K562 (cell line): ENCODE measurements around the gene IL34. TPM values are rescaled to one million over a fixed set of nuclear protein-coding genes. Genes with fewer than 3 reads are reported as not detected.
A peak's percentile ranks its signal among the peaks of the same experiment; 100 is the strongest.

Experiments
- ATAC-seq: fragments of 200-7000 bp; cut with Tn5 transposase; 3 replicates; pipeline ENCODE4 v1.9.1; 2020; ENCODE audit warnings: moderate library complexity
- BruUV-seq: library from RNA; stranded (reverse); fragments of 400-500 nt; replicated peaks from 2 replicates; lab custom pipeline; 2021; lab: Mats Ljungman, UMichigan
- CTCF ChIA-PET: fragments of 300-600 bp; formaldehyde crosslinking; extraction: SDS; loops from one replicate; lab custom pipeline; 2021; ENCODE audit warnings: low intra/inter-chr PET ratio; lab: Yijun Ruan, JAX
- POLR2A ChIA-PET: fragments of 300-600, 350-650 bp; sonication (Branson Sonifier 250); formaldehyde crosslinking; extraction: SDS; loops from one replicate; lab custom pipeline; 2021; ENCODE audit warnings: antibody characterized with exemption, inconsistent platforms; lab: Yijun Ruan, JAX
- DNase-seq, 4 experiments: peaks; one replicate each; pipeline versions ENCODE4 v3.0.0 to v3.0.0-alpha.2; 2011 to 2018; ENCODE audit warnings: low spot score in 3 of 4, mixed read lengths in 3 of 4; ENCODE audit errors: extremely low read depth in 1 of 4
- FAIRE-seq: peaks from 2 replicates; lab custom pipeline; 2011; peaks lifted over from hg19 to GRCh38; lab: Jason Lieb, UNC
- H2AFZ ChIP-seq: 2 replicates; pipeline ENCODE4 v1.6.0; 2011; ENCODE audit warnings: low read depth, low read length, control low read depth, inconsistent platforms
- H3K27ac ChIP-seq: fragments of 200-600 bp; 3 replicates; pipeline ENCODE4 v1.8.0; 2011; ENCODE audit warnings: low read depth, mild to moderate bottlenecking, control low read depth, inconsistent platforms, low read length, moderate library complexity, mixed read lengths; ENCODE audit errors: extremely low read depth
- H3K27me3 ChIP-seq, 2 experiments: fragments of 300-600 bp in 1 of 2; 2 replicates in 1 of 2; 3 replicates in 1 of 2; pipeline versions ENCODE4 v1.6.0 to v1.8.0; 2011; ENCODE audit warnings: inconsistent platforms in 2 of 2, low read length in 2 of 2, mild to moderate bottlenecking in 1 of 2, mixed read lengths in 1 of 2, moderate library complexity in 1 of 2; ENCODE audit not compliant: control insufficient read depth in 2 of 2, insufficient read depth in 2 of 2
- H3K36me3 ChIP-seq: fragments of 300-600 bp; 3 replicates; pipeline ENCODE4 v1.8.0; 2011; ENCODE audit warnings: mild to moderate bottlenecking, low read length, inconsistent platforms; ENCODE audit not compliant: control insufficient read depth, insufficient read depth
- H3K4me1 ChIP-seq, 2 experiments: fragments of 200-600 bp in 1 of 2; replicated peaks in 1 of 2; 2 replicates in 1 of 2; 3 replicates in 1 of 2; pipeline versions ENCODE4 v1.5.1 to v1.8.0; 2011; ENCODE audit warnings: inconsistent platforms in 2 of 2, low read length in 2 of 2, mild to moderate bottlenecking in 1 of 2, mixed read lengths in 1 of 2, moderate library complexity in 1 of 2; ENCODE audit not compliant: control insufficient read depth in 2 of 2, insufficient read depth in 2 of 2
- H3K4me2 ChIP-seq: 2 replicates; pipeline ENCODE4 v1.6.1; 2011; ENCODE audit warnings: low read length, control low read depth, inconsistent platforms, mixed read lengths; ENCODE audit not compliant: insufficient read depth
- H3K4me3 ChIP-seq: fragments of 200-600 bp; sonication (generic), shearing (Covaris generic); 2 replicates; pipeline ENCODE4 v1.5.1; 2016; ENCODE audit warnings: control low read depth, inconsistent platforms
- H3K79me2 ChIP-seq: fragments of 200-600 bp; 3 replicates; pipeline ENCODE4 v1.8.0; 2011; ENCODE audit warnings: low read length, inconsistent platforms; ENCODE audit not compliant: control insufficient read depth, insufficient read depth
- H3K9ac ChIP-seq, 2 experiments: 2 replicates each; pipeline versions ENCODE4 v1.6.0 to v1.6.1; 2011; ENCODE audit warnings: low read depth in 2 of 2, low read length in 2 of 2, control low read depth in 1 of 2, inconsistent platforms in 1 of 2, mild to moderate bottlenecking in 1 of 2, mixed read lengths in 1 of 2; ENCODE audit not compliant: insufficient read depth in 1 of 2
- H3K9me1 ChIP-seq: one replicate; pipeline ENCODE4 v1.6.0; 2011; ENCODE audit warnings: inconsistent platforms, mild to moderate bottlenecking, low read length, moderate library complexity; ENCODE audit not compliant: control insufficient read depth, insufficient read depth
- H3K9me3 ChIP-seq: replicated peaks from 2 replicates; pipeline ENCODE4 v1.5.1; 2011; ENCODE audit warnings: low read depth, low read length, inconsistent platforms; ENCODE audit not compliant: control insufficient read depth, insufficient read depth
- H4K20me1 ChIP-seq: replicated peaks from 2 replicates; pipeline ENCODE4 v1.6.1; 2011; ENCODE audit warnings: low read length, inconsistent platforms, mixed read lengths; ENCODE audit not compliant: control insufficient read depth, insufficient read depth
- CCNT2 ChIP-seq: IDR thresholded peaks from 2 replicates; pipeline ENCODE4 v1.6.1; 2011; ENCODE audit warnings: borderline replicate concordance, low read depth, mild to moderate bottlenecking, moderate library complexity, mixed read lengths, low read length; ENCODE audit not compliant: insufficient read length; ENCODE audit errors: extremely low read depth
- CREM ChIP-seq: IDR thresholded peaks from 2 replicates; pipeline ENCODE4 v1.6.1; 2014; ENCODE audit warnings: antibody characterized with exemption, low read depth
- E2F6 ChIP-seq, 2 experiments: IDR thresholded peaks; 2 replicates each; pipeline ENCODE4 v1.6.1; 2011; ENCODE audit warnings: borderline replicate concordance in 1 of 2, control low read depth in 1 of 2, low read depth in 1 of 2, low read length in 1 of 2, mild to moderate bottlenecking in 1 of 2, mixed read lengths in 1 of 2, moderate library complexity in 1 of 2; ENCODE audit not compliant: insufficient read depth in 1 of 2, insufficient read length in 1 of 2, poor library complexity in 1 of 2, severe bottlenecking in 1 of 2; ENCODE audit errors: extremely low read depth in 1 of 2
- EGR1 ChIP-seq: fragments of 450-650 bp; conservative IDR thresholded peaks from 2 replicates; pipeline ENCODE4 v1.6.1; 2017; ENCODE audit warnings: mild to moderate bottlenecking
- ILK ChIP-seq: fragments of 450-650 bp; IDR thresholded peaks from 2 replicates; pipeline ENCODE4 v1.6.1; 2016; ENCODE audit warnings: missing genetic modification characterization, low read depth, mild to moderate bottlenecking, missing compliant biosample characterization, moderate library complexity, borderline replicate concordance
- MAZ ChIP-seq, 2 experiments: fragments of 450-650 bp in 1 of 2; sonication (generic) in 1 of 2; formaldehyde crosslinking; IDR thresholded peaks in 1 of 2; conservative IDR thresholded peaks in 1 of 2; 2 replicates each; pipeline versions ENCODE4 v1.4.0 to v1.5.0; 2020; ENCODE audit warnings: mild to moderate bottlenecking in 1 of 2, missing genetic modification reagents in 1 of 2
- RBFOX2 ChIP-seq: fragments of 200-400 bp; formaldehyde crosslinking; IDR thresholded peaks from 2 replicates; pipeline ENCODE4 v1.6.1; 2017; ENCODE audit warnings: low read depth, mild to moderate bottlenecking, low read length, moderate library complexity
- VEZF1 ChIP-seq: fragments of 200-800 bp; sonication (Bioruptor generic); IDR thresholded peaks from 2 replicates; pipeline ENCODE4 v1.6.1; 2017; ENCODE audit warnings: missing genetic modification characterization, missing compliant biosample characterization
- YY1 ChIP-seq, 3 experiments: IDR thresholded peaks; 2 replicates each; pipeline ENCODE4 v1.6.1; 2011; ENCODE audit warnings: low read length in 2 of 3, mild to moderate bottlenecking in 2 of 3, moderate library complexity in 2 of 3, borderline replicate concordance in 1 of 3, control low read depth in 1 of 3, low read depth in 1 of 3; ENCODE audit not compliant: insufficient read depth in 3 of 3, insufficient replicate concordance in 2 of 3, control insufficient read depth in 1 of 3, insufficient read length in 1 of 3; ENCODE audit errors: extremely low read depth in 1 of 3
- ZBTB11 ChIP-seq, 3 experiments: fragments of 200-800 bp in 1 of 3; fragments of 250-450 bp in 1 of 3; fragments of 450-650 bp in 1 of 3; sonication (Bioruptor Pico) in 1 of 3; sonication (Bioruptor generic) in 1 of 3; formaldehyde crosslinking in 1 of 3; IDR thresholded peaks; 2 replicates each; pipeline versions ENCODE4 v1.6.1 to v1.8.0; 2016 to 2022; ENCODE audit warnings: mild to moderate bottlenecking in 2 of 3, missing genetic modification characterization in 2 of 3, missing compliant biosample characterization in 1 of 3, moderate library complexity in 1 of 3
- ZC3H11A ChIP-seq: IDR thresholded peaks from 2 replicates; pipeline ENCODE4 v1.6.1; 2012; ENCODE audit warnings: low read depth, low read length, improper control_type of control experiment
- ZFX ChIP-seq: sonication (generic); formaldehyde crosslinking; IDR thresholded peaks from 2 replicates; pipeline ENCODE4 v1.8.0; 2022; ENCODE audit warnings: mild to moderate bottlenecking, missing genetic modification reagents, moderate library complexity
- WGBS: fragments of 100-300 bp; shearing (Covaris generic); methylation state at CpG from one replicate; pipeline ENCODE4 v1.1.6; 2016; ENCODE audit warnings: low coverage, mixed read lengths; ENCODE audit not compliant: insufficient coverage; ENCODE audit errors: missing lambda C conversion rate; 5-methylcytosine and 5-hydroxymethylcytosine counted together
- in situ Hi-C: fragments of 300-500 bp; cut with MboI; formaldehyde crosslinking; loops from 4 replicates; pipeline ENCODE4 v1.15.0; 2018; ENCODE audit warnings: inconsistent platforms, mixed read lengths
- intact Hi-C: fragments of 100-400 bp; cut with micrococcal nuclease; formaldehyde crosslinking; loops from 2 replicates; pipeline ENCODE4 v1.14.2; 2022
- polyA plus RNA-seq, 8 experiments: library from polyadenylated mRNA; depleted of rRNA in 4 of 8; stranded (reverse) in 5 of 8; unstranded in 3 of 8; fragments of >200 nt; fragmentation: Nextera tagmentation in 2 of 8; fragmentation: Illumina TruSeq in 1 of 8; extraction: Ambion mirVana in 2 of 8; extraction: Trizol in 1 of 8; gene quantifications; 2 replicates each; pipeline versions ENCODE4 v1.2.1 to v1.2.3, GENCODE V29; 2011 to 2014; ENCODE audit warnings: inconsistent platforms in 1 of 8, missing spikeins in 1 of 8
- total RNA-seq, 7 experiments: library from RNA; depleted of rRNA in 6 of 7; stranded (reverse); fragments of >200 nt in 6 of 7; fragmentation: Illumina TruSeq in 2 of 7; extraction: Trizol in 2 of 7; gene quantifications; 2 replicates each; pipeline versions ENCODE4 v1.2.1 to v1.2.3, GENCODE V29; 2011 to 2021; ENCODE audit warnings: low replicate concordance in 1 of 7

IL34 gene
- total and polyA plus RNA-seq, 9 of the 15 experiments (the other 6 are each of a cell fraction or from before 2014, with no cell fraction given): 0.07 to 0.18 (median 0.10) TPM; not detected in 6

GRCh38 chr16:70685938-70686375 is 39.6 kb downstream of the IL34 start, which contains the start of gene MTSS2:
Gene MTSS2 (minus strand): TSS chr16:70686053. CDS start chr16:70685791, 262 bp downstream.
- Histone ChIP-seq H3K4me3 (peak within 1 kb of the TSS; percentile 86), H3K4me2 (peak within 1 kb of the TSS; percentile 79), H3K9me1 (no peaks in the 10 kb centered on the region), H3K4me1 (peaks cover 15 to 86% of the 10 kb centered on the region in 2 experiments), H3K79me2 (peaks cover 46% of the 10 kb centered on the region), H3K9ac (peak within 1 kb of the TSS; percentile 83 to 99), H3K36me3 (peaks cover 31% of the 10 kb centered on the region; the same call in 1 of the 3 replicates), H3K9me3 (no peaks in the 10 kb centered on the region), H2AFZ (peak within 1 kb of the TSS; percentile 59), H4K20me1 (peaks cover 9% of the 10 kb centered on the region; the same call in 1 of the 2 replicates), H3K27ac (peak within 1 kb of the TSS; percentile 82), H3K27me3 (no peaks in the 10 kb centered on the region)
- 0% methylated on average over 10 of the region's 72 CpGs for WGBS
- ATAC-seq: peak; percentile 85
- intact Hi-C loops (loop anchor here (5.0 kb wide), 2 partner anchors 51 to 86 kb away; no protein-coding TSS in a partner anchor), in situ Hi-C loops (no loop called here)
- DNase-seq: peak; percentile 91 to 95 (median 94)
- FAIRE-seq: peak; percentile 51
- CTCF ChIA-PET: no interaction called here
- POLR2A ChIA-PET: interaction anchor here (0.6 kb wide), 1 partner anchor 10 kb away, joined by 4 read pairs; no protein-coding TSS in a partner anchor
- BruUV-seq: no TSS peak
- TF ChIP-seq E2F6 (IDR thresholded peaks at IDR 0.05; ENCODE audit: borderline replicate concordance in 1 of 2, extremely low read depth in 1 of 2, insufficient read depth in 1 of 2, insufficient read length in 1 of 2, low read depth in 1 of 2, low read length in 1 of 2, poor library complexity in 1 of 2, severe bottlenecking in 1 of 2) (peak; percentile 8 to 75), CREM (peak; percentile 83), YY1 (IDR thresholded peaks at IDR 0.05; ENCODE audit: borderline replicate concordance in 1 of 3, control insufficient read depth in 1 of 3, extremely low read depth in 1 of 3, insufficient read depth in 3 of 3, insufficient read length in 1 of 3, insufficient replicate concordance in 2 of 3, low read depth in 1 of 3, low read length in 2 of 3) (peak in 1 of 3 experiments; percentile 18), EGR1 (0 out of 2 replicates have a peak, but pooled peaks have one; percentile 21), ZC3H11A (no peak), ZFX (CRISPR knock-in tag) (peak; percentile 68), ILK (tag) (no peak), VEZF1 (CRISPR knock-in tag) (peak; percentile 98), RBFOX2 (peak; percentile 65; the same call in 1 of the 2 replicates), CCNT2 (peak; percentile 66), MAZ (CRISPR knock-in tag; conservative IDR thresholded peaks at IDR 0.05 in 1 of 2, IDR thresholded peaks at IDR 0.05 in 1 of 2) (peak; percentile 94 to 96), ZBTB11 (CRISPR knock-in tag; IDR thresholded peaks at IDR 0.05) (peak in 1 of 3 experiments; percentile 42; a peak in 1 of 6 replicates)
